ES-I3 (cell line): ENCODE results near the gene RASGEF1C.

Source experiments
- H3K36me3 ChIP-seq: 2 replicates; pipeline ENCODE4 v1.6.1; 2013; ENCODE audit warnings: mild to moderate bottlenecking, low read length, control low read depth, moderate library complexity; ENCODE audit not compliant: insufficient read depth
- H3K4me1 ChIP-seq: 2 replicates; pipeline ENCODE4 v1.6.1; 2013; ENCODE audit warnings: mild to moderate bottlenecking, control low read depth, low read length; ENCODE audit not compliant: insufficient read depth
- H3K9ac ChIP-seq: 2 replicates; pipeline ENCODE4 v1.6.1; 2013; ENCODE audit warnings: low read depth, mild to moderate bottlenecking, low read length, moderate library complexity
- H3K9me3 ChIP-seq: 2 replicates; pipeline ENCODE4 v1.6.1; 2013; ENCODE audit warnings: mild to moderate bottlenecking, low read length, moderate library complexity; ENCODE audit not compliant: control insufficient read depth, insufficient read depth

Gene RASGEF1C

GRCh38 chr5:180085837-180086236 lies 123.2 kb downstream of the RASGEF1C start:
- Histone ChIP-seq H3K9ac (no peak overlapping the region), H3K4me1 (peaks cover 28% of the 10 kb centered on the region), H3K9me3 (no peaks in the 10 kb centered on the region), H3K36me3 (no peaks in the 10 kb centered on the region)

- Histone ChIP-seq H3K9me3 (no peaks in the 10 kb centered on the region), H3K36me3 (no peaks in the 10 kb centered on the region), H3K9ac (no peak overlapping the region), H3K4me1 (peaks cover 28% of the 10 kb centered on the region)
Observed at GRCh38 chr5:180084638-180085561, 124.1 kb downstream of the RASGEF1C start.

- H3K36me3 ChIP-seq, result no peaks in the 10 kb centered on the region
- no peaks in the 10 kb centered on the region for H3K9me3 ChIP-seq
- peaks cover 25% of the 10 kb centered on the region for H3K4me1 ChIP-seq
- peak overlapping the region; percentile 5; the same call in 1 of the 2 replicates for H3K9ac ChIP-seq
Observed at GRCh38 chr5:180083529-180084060, 125.4 kb downstream of the RASGEF1C start.

- no peaks in the 10 kb centered on the region for H3K9me3 ChIP-seq
- no peaks in the 10 kb centered on the region for H3K36me3 ChIP-seq
- peak overlapping the region; percentile 34 for H3K9ac ChIP-seq
- peaks cover 25% of the 10 kb centered on the region for H3K4me1 ChIP-seq
Observed at GRCh38 chr5:180082633-180083420, 126.2 kb downstream of the RASGEF1C start.

GRCh38 chr5:180081481-180081880 lies 127.5 kb downstream of the RASGEF1C start:
- H3K4me1 ChIP-seq, result peaks cover 25% of the 10 kb centered on the region
- H3K9me3 ChIP-seq, result no peaks in the 10 kb centered on the region
- H3K9ac ChIP-seq, result no peak overlapping the region
- no peaks in the 10 kb centered on the region for H3K36me3 ChIP-seq

- H3K9me3 ChIP-seq, result no peaks in the 10 kb centered on the region
- no peak overlapping the region for H3K9ac ChIP-seq
- no peaks in the 10 kb centered on the region for H3K36me3 ChIP-seq
Observed at GRCh38 chr5:180080486-180081280, 128.3 kb downstream of the RASGEF1C start.

GRCh38 chr5:180079702-180080466 lies 129.1 kb downstream of the RASGEF1C start:
- H3K9me3 ChIP-seq, result no peaks in the 10 kb centered on the region
- no peaks in the 10 kb centered on the region for H3K36me3 ChIP-seq
- H3K4me1 ChIP-seq, result peaks cover 16% of the 10 kb centered on the region
- H3K9ac ChIP-seq, result no peak overlapping the region

More at GRCh38 chr5:180080486-180081280, 128.3 kb downstream of the RASGEF1C start:
- H3K4me1 ChIP-seq, result peaks cover 24% of the 10 kb centered on the region

- H3K9ac ChIP-seq, result no peak overlapping the region
- H3K4me1 ChIP-seq, result peaks cover under 1% of the 10 kb centered on the region; the same call in 1 of the 2 replicates
- H3K9me3 ChIP-seq, result no peaks in the 10 kb centered on the region
- no peaks in the 10 kb centered on the region for H3K36me3 ChIP-seq
Observed at GRCh38 chr5:180078348-180078747, 130.7 kb downstream of the RASGEF1C start.

GRCh38 chr5:180077594-180078284 lies 131.3 kb downstream of the RASGEF1C start:
- H3K36me3 ChIP-seq, result no peaks in the 10 kb centered on the region
- no peaks in the 10 kb centered on the region; the same call in 1 of the 2 replicates for H3K4me1 ChIP-seq
- no peak overlapping the region for H3K9ac ChIP-seq
- peaks cover 4% of the 10 kb centered on the region; the same call in 1 of the 2 replicates for H3K9me3 ChIP-seq

- H3K9me3 ChIP-seq, result peaks cover 10% of the 10 kb centered on the region
- H3K9ac ChIP-seq, result no peak overlapping the region
- no peaks in the 10 kb centered on the region for H3K4me1 ChIP-seq
- H3K36me3 ChIP-seq, result no peaks in the 10 kb centered on the region
Observed at GRCh38 chr5:180075703-180076102, 133.3 kb downstream of the RASGEF1C start.

- H3K9me3 ChIP-seq, result peaks cover 10% of the 10 kb centered on the region
- H3K36me3 ChIP-seq, result no peaks in the 10 kb centered on the region
- H3K9ac ChIP-seq, result no peak overlapping the region
- H3K4me1 ChIP-seq, result no peaks in the 10 kb centered on the region; the same call in 1 of the 2 replicates
Observed at GRCh38 chr5:180074462-180074861, 134.5 kb downstream of the RASGEF1C start.

GRCh38 chr5:180072556-180072955 lies 136.5 kb downstream of the RASGEF1C start:
- H3K9me3 ChIP-seq, result peaks cover 10% of the 10 kb centered on the region
- no peak overlapping the region for H3K9ac ChIP-seq

GRCh38 chr5:180072256-180072548 lies 136.8 kb downstream of the RASGEF1C start:
- H3K4me1 ChIP-seq, result peaks cover 13% of the 10 kb centered on the region
- H3K9ac ChIP-seq, result no peak overlapping the region; the same call in 1 of the 2 replicates
- H3K36me3 ChIP-seq, result no peaks in the 10 kb centered on the region
- H3K9me3 ChIP-seq, result peaks cover 10% of the 10 kb centered on the region

More at GRCh38 chr5:180072556-180072955, 136.5 kb downstream of the RASGEF1C start:
- H3K36me3 ChIP-seq, result no peaks in the 10 kb centered on the region
- peaks cover 13% of the 10 kb centered on the region for H3K4me1 ChIP-seq
